GM12872 (cell line): Measurements from ENCODE around the gene ZSCAN1.

Experiments used
- TF ChIP-seq, protein P1 (sequence below): IDR thresholded peaks from 3 replicates; pipeline ENCODE4 v1.5.1; 2011; ENCODE audit warnings: low read depth, mild to moderate bottlenecking, low read length, moderate library complexity; ENCODE audit not compliant: insufficient read depth

The ZSCAN1 gene, protein sequence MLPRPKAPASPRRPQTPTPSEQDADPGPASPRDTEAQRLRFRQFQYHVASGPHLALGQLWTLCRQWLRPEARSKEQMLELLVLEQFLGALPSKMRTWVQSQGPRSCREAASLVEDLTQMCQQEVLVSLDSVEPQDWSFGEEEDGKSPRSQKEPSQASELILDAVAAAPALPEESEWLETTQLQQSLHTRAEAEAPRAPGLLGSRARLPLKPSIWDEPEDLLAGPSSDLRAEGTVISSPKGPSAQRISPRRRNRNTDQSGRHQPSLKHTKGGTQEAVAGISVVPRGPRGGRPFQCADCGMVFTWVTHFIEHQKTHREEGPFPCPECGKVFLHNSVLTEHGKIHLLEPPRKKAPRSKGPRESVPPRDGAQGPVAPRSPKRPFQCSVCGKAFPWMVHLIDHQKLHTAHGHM

DNA sequence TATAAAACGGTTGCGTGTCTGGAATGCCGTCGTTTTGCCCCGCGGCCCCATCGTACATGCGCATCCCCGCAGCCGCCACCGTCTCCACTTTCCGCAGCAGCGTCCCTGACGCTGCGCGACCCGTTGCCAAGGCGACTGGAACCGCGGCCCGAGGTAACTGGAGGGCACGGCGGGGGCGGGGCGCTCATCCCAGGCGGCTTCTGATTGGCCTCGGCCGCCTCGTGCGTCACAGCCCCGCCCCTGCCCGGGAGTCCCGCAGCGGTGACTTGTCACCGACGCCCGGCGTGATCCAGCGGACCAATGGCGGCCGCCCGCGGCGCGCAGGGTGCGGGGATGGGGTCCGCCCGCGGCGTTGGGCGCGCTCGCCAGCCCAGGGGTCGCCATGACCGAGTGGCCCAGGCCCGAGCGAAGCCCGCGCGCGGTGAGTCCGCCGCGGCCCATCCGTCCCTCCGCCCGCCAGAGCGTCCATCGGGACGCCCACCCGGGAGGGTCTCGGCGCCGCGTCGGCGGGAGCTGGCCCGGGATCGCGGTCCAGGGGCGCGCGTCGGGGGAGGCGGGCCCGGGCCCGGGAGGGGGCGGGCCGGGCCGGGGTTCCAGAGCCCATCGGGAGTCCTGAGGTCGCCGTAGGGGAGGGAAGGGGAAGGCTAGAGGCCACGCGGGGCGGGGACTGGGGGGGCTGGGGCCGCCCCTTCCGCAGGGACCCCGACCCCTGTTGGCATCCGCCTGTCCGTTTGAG, at the start of gene ZSCAN1:
TSS of gene ZSCAN1 (plus strand) at position 285 of the 736 bp plus-strand sequence. CDS start 3,812 bp downstream, outside the sequence.
- TF ChIP-seq, protein P1, sequence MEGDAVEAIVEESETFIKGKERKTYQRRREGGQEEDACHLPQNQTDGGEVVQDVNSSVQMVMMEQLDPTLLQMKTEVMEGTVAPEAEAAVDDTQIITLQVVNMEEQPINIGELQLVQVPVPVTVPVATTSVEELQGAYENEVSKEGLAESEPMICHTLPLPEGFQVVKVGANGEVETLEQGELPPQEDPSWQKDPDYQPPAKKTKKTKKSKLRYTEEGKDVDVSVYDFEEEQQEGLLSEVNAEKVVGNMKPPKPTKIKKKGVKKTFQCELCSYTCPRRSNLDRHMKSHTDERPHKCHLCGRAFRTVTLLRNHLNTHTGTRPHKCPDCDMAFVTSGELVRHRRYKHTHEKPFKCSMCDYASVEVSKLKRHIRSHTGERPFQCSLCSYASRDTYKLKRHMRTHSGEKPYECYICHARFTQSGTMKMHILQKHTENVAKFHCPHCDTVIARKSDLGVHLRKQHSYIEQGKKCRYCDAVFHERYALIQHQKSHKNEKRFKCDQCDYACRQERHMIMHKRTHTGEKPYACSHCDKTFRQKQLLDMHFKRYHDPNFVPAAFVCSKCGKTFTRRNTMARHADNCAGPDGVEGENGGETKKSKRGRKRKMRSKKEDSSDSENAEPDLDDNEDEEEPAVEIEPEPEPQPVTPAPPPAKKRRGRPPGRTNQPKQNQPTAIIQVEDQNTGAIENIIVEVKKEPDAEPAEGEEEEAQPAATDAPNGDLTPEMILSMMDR = no peak

- TF ChIP-seq, protein P1 = no peak
Observed at GRCh38 chr19:57992841-57993240, 41.0 kb upstream of the ZSCAN1 start.

GRCh38 chr19:58000677-58001076, 33.1 kb upstream of the ZSCAN1 start:
- TF ChIP-seq, protein P1 = no peak

GRCh38 chr19:58001895-58002369, 31.9 kb upstream of the ZSCAN1 start:
- TF ChIP-seq, protein P1 = no peak

DNA sequence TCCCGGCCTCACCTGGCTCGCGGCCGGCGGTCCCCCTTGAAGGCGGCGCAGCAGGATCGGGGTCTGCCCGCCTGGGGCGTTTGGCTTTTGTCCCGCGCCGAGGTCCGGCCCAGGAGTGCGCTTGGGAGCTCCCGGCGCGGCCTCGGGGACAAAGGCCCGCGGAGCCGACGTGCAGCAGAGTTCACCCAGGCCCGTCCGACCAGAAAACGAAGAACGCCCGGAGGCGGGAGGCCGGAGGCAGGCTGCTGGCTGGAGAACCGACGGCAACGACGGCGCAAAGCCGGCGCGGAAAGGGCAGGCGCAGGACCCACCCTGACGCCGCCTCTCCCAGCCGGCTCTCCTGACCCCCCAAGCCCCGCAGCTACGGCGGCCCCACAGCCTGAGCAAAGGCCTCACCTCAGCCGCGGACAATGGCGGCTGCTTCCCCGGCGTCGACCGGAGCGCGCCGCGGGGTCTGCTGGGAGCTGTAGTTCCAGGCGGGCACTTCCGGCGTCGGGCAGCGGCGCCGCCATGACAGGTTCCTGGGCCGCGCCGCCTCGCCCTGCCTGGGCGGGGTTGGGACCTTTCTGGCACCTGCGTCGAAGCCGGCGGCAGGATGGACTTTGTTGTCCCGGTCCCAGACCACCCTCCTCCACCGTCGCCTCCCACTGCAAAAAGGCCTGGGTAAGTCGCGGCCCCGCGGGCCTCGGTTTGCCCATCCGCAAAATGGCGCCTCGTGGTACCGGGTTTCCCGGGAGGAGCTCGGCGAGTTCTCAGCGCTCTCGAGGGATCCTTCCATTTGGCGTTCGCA, 31.2 kb upstream of the ZSCAN1 start, which contains the start of gene ZNF606:
TSS of gene ZNF606 (minus strand) at position 437 of the 790 bp plus-strand sequence. CDS start 1,501 bp downstream, outside the sequence.
- TF ChIP-seq, protein P1 = no peak

GRCh38 chr19:58003174-58003828, 30.5 kb upstream of the ZSCAN1 start:
- TF ChIP-seq, protein P1 = no peak
